ENCODE data around the gene SLC5A11.
A peak's percentile ranks its signal among the peaks of the same experiment; 100 is the strongest.
"Not testable (repeated sequence)": the region's sequence is repeated elsewhere in the genome, so short reads cannot be mapped to it uniquely, and the experiment has no call there.

Gene SLC5A11, protein sequence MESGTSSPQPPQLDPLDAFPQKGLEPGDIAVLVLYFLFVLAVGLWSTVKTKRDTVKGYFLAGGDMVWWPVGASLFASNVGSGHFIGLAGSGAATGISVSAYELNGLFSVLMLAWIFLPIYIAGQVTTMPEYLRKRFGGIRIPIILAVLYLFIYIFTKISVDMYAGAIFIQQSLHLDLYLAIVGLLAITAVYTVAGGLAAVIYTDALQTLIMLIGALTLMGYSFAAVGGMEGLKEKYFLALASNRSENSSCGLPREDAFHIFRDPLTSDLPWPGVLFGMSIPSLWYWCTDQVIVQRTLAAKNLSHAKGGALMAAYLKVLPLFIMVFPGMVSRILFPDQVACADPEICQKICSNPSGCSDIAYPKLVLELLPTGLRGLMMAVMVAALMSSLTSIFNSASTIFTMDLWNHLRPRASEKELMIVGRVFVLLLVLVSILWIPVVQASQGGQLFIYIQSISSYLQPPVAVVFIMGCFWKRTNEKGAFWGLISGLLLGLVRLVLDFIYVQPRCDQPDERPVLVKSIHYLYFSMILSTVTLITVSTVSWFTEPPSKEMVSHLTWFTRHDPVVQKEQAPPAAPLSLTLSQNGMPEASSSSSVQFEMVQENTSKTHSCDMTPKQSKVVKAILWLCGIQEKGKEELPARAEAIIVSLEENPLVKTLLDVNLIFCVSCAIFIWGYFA

GRCh38 chr16:24845726-24846547, at the start of gene SLC5A11:
Gene SLC5A11, plus strand, starts transcription at chr16:24845963. Its CDS starts 12,681 bp downstream, at chr16:24858644.
- peak; percentile 59 for DNase-seq

DNA sequence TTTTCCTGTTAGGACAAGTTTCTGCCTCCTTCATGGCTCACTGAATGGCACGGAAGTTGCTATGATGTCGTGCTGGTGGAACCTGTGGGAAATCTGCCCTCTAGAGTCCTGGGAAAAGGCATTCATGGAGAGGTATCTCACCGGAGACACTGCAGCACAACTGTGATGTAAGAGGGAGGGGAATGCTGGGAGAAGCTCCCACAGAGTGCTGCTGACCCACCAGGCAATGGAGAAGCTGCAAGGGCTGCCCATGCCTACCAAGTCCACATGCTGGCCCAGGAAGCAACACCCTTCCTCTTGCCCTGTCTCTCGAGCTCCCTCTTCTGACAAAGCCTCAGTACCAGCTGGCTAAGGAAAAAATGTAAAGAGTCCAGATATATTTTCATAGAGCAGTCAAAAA, 45.2 kb upstream of the SLC5A11 start:
- DNase-seq = peak; percentile 4

GRCh38 chr16:24801761-24802302, 43.9 kb upstream of the SLC5A11 start:
- DNase-seq = no peak

GRCh38 chr16:24805484-24805883, 40.3 kb upstream of the SLC5A11 start:
- no peak for DNase-seq

DNA sequence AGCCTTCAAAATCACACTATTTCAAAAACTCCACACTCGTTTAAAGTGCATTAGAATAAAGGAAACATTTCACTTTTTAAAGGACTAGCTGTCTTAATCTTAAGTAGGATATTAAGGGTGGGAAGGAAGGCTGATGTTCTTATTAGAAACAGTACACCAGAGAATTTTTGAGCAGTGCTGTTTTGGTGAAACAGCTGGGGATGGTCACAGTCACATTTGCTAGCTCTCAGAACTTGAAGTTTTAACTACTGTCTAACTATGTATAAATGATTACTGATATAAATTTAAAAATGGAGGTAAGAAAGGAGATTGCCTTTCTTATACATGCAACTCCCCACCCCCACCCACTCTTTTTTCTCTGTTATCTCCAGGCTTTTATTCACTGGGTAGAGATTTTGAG, 38.5 kb upstream of the SLC5A11 start:
- DNase-seq = no peak

- no peak for DNase-seq
Measured at GRCh38 chr16:24810951-24811843, 34.6 kb upstream of the SLC5A11 start.

GRCh38 chr16:24812813-24813212, 33.0 kb upstream of the SLC5A11 start:
- not testable (repeated sequence) for DNase-seq

- DNase-seq = no peak
Measured at GRCh38 chr16:24815021-24815420, 30.7 kb upstream of the SLC5A11 start.

DNA sequence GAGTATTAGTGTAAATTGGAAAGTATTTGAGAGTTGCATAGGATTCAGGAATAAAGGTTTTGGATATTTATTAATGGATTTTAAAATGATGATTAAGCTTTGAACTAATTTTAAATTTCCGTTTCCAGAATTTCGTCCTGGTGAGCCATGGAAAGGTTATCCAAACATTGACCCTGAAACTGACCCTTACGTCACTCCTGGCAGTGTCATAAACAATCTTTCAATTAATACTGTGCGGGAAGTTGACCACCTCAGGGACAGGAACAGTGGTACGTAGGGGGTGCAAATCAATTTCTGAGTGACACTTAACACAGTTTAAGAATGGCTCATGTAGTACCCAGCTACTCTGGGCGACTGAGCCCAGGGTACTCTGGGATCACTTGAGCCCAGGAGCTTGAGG, 29.1 kb upstream of the SLC5A11 start:
- DNase-seq = no peak

DNA sequence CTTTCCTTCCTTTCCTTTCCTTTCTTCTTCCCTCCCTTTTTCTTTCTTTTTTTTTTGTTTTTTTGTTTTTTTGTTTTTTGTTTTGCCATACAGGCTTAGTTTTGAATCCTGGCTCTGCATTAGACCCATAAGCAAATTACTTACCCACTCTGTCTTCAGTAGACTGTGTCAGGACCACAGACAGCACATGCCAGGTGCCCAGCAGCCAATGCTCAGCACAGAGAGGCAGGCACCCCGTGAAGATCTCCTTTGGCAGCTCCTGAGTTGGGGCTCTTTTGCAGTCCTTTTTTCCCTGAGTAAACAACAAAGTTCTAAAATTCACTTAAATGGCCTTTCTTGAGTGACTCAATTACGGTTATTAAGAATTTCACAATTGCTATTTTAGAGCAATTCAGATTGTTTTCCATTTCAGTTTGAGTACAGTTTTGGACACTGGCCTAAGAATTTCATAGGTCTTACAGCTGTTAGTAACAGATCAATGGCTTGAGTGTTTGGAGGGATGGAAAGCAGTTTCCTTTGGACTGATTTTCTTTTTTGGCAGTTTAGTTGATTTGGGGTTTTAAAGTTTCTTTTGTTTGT, 26.2 kb upstream of the SLC5A11 start:
- no peak for DNase-seq

GRCh38 chr16:24820522-24820921, 25.2 kb upstream of the SLC5A11 start:
- no peak for DNase-seq

DNA sequence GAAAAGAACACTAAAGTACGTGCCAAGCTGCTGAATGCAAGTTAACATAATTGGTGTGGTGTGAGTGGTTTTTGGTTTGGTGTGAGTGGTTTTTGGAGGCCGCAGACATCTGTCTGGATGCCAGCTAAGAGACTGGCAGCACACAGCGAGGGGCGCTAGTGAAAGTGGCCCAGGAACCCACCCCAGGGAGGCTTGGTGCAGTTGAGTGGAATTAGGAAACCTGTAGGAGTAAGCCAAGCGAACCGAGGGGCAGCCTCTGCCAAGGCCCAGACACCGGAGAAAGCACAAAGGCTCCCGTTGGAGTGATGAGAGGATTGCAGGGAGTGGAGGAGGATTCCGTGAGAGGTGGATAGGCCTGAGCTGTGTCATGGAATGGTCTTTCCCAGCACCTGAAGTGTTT, 24.6 kb upstream of the SLC5A11 start:
- DNase-seq = no peak

DNA sequence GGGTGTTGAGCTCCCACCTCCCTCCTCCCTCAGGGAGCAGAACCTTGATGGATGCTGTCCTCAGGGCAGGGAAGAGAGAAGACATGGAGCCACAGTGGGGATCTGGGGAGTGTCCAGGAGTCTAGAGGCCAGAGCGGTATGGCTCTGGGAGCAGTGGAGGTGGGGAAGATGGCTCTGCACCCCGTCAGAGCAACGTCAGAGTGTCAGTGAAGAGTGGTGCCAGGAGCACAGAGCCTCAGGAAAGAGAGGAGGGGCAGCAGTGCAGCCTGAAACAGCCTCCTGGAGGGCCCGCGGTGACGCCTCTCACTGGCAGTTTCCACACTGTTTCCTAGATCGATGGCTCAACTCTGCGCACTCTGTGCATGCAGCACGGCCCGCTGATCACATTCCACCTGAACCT, 23.2 kb upstream of the SLC5A11 start:
- no peak for DNase-seq

GRCh38 chr16:24822974-24823373, 22.8 kb upstream of the SLC5A11 start:
- no peak for DNase-seq

- no peak for DNase-seq
Measured at GRCh38 chr16:24825696-24826095, 20.1 kb upstream of the SLC5A11 start.

DNA sequence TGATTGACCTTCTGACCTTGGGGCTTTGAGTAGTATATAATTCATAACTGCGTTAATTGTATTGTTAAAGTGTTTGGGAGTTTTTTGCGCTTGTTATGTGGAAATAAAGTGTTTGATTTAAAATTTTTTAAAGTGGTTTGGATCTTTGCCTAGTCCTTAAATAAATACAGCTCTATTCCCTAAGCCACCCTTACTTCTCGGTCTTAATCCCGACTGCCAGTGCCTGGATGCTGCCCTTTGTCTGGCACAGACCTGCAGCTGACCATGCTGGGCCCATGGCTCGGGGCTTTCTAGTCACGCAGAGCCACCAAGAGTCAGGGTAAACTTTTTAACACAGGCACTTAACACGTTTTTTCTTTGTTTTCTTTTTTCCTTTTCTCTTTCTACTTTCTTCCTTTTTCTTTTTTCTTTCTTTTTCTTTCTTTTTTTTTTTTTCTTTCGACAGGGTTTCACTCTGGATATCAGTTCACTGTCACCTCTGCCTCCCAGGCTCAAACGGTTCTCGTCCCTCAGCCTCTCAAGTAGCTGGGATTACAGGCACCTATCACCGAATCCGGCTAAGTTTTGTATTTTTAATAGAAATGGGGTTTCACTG, 19.6 kb upstream of the SLC5A11 start:
- DNase-seq = no peak

DNA sequence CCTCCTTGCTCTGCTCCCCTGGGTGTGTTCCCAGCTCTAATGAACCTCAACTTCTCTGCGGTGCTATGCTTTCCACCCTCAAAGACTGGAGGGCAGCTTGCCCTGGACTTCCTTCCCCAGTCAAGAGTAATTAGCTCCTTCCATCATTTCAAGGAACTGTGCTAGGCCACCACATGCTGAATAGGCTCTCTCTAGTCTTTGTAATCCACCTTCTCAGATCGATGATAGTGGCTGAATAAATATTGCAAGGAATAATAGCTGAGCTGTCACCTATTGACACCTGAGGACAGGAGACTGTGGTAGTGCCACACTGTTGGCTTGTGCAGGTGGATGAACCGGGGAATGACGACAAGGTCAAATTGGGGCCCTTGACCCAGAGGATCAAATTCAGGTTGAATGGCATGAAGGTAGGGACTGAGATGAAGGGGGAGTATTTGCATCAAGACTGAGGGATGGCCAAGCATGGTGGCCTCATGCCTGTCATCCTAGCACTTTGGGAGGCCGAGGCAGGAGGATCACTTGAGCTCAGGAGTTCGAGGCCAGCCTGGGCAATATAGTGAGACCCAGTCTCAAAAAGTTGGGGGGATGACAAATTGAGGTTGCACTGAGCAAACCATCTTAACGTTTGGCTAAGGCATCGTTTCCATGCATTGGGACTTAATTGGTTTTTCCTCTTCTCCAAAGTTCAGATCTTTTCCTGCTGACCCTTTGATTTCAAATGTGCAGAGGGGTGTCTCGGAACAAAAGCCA, 18.8 kb upstream of the SLC5A11 start:
- DNase-seq = no peak

DNA sequence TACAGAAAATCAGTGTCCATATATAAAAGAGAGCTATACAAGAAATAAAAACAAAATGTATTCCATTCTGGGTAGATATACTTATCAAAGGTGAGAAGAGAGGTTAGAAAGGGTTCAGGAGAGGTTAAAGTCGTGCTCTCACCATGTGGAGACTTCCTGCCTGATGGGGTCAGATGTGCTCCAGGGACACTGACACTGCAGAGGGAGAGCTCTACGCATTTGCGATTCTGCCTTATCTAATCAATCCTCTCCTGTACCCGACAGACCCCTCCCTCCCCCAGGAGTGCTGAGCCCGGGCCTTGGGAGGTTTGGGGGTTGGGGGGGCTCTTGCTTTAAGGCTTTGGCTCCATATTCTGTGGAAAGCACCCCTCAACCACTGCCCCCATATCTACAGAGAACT, 16.6 kb upstream of the SLC5A11 start:
- no peak for DNase-seq

- no peak for DNase-seq
Measured at GRCh38 chr16:24833352-24833751, 12.4 kb upstream of the SLC5A11 start.
